ENCODE measurements around the gene RNFT2.

RNFT2 gene

GRCh38 chr12:116832353-116832752, 94.2 kb downstream of the RNFT2 start:
- TF ChIP-seq CTCF (IDR thresholded peaks at IDR 0.05; ENCODE audit: low read depth, low read length) (no peak), MYC (IDR thresholded peaks at IDR 0.05; ENCODE audit: low read depth, low read length) (no peak)
- H3K4me3 ChIP-seq (ENCODE audit: low read depth, low read length), result no peak overlapping the region
- DNase-seq (ENCODE audit: low read depth), result no peak

GRCh38 chr12:116833474-116833873, 95.4 kb downstream of the RNFT2 start:
- no peak for DNase-seq (ENCODE audit: low read depth)
- TF ChIP-seq CTCF (IDR thresholded peaks at IDR 0.05; ENCODE audit: low read depth, low read length), result no peak
- no peak overlapping the region for H3K4me3 ChIP-seq (ENCODE audit: low read depth, low read length)

- H3K4me3 ChIP-seq (ENCODE audit: low read depth, low read length), result no peak overlapping the region
- DNase-seq (ENCODE audit: low read depth), result no peak
- TF ChIP-seq POLR2A (IDR thresholded peaks at IDR 0.05; ENCODE audit: extremely low read depth, insufficient read length) (no peak), CTCF (IDR thresholded peaks at IDR 0.05; ENCODE audit: low read depth, low read length) (no peak), MYC (IDR thresholded peaks at IDR 0.05; ENCODE audit: low read depth, low read length) (no peak)
- TF ChIP-seq, protein P1, sequence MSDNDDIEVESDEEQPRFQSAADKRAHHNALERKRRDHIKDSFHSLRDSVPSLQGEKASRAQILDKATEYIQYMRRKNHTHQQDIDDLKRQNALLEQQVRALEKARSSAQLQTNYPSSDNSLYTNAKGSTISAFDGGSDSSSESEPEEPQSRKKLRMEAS (IDR thresholded peaks at IDR 0.05; ENCODE audit: low read depth, low read length), result no peak
These were observed 97.4 kb downstream of the RNFT2 start for GRCh38 chr12:116835484-116835883.

GRCh38 chr12:116837097-116837496, 99.0 kb downstream of the RNFT2 start:
- TF ChIP-seq CTCF (IDR thresholded peaks at IDR 0.05; ENCODE audit: low read depth, low read length) (no peak), POLR2A (IDR thresholded peaks at IDR 0.05; ENCODE audit: extremely low read depth, insufficient read length) (no peak), MYC (IDR thresholded peaks at IDR 0.05; ENCODE audit: low read depth, low read length) (no peak)
- TF ChIP-seq, protein P1 (IDR thresholded peaks at IDR 0.05; ENCODE audit: low read depth, low read length), result no peak
- no peak overlapping the region for H3K4me3 ChIP-seq (ENCODE audit: low read depth, low read length)
- DNase-seq (ENCODE audit: low read depth), result no peak

DNA sequence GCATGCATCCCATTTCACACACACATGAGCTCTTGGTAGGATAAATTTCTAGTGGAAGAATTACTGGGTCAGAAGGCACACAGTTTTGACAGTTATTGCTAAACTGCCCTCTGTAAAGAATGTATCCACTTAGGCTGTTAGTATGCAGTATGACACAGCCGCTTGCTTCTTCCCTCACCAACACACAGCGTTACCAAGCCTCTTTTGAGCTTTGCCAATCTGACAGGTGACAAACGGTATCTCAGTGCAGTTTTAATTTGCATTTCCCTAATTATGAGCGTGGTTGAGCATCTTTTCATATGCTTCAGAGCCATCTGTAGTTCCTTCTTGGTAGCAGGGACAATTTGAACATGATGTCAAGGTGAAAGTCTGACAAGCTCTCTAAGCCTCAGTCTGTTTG, 100.2 kb downstream of the RNFT2 start:
- H3K4me3 ChIP-seq (ENCODE audit: low read depth, low read length), result no peak overlapping the region
- no peak for DNase-seq (ENCODE audit: low read depth)
- TF ChIP-seq, protein P1 (IDR thresholded peaks at IDR 0.05; ENCODE audit: low read depth, low read length), result no peak
- TF ChIP-seq POLR2A (IDR thresholded peaks at IDR 0.05; ENCODE audit: extremely low read depth, insufficient read length) (no peak), CTCF (IDR thresholded peaks at IDR 0.05; ENCODE audit: low read depth, low read length) (no peak), MYC (IDR thresholded peaks at IDR 0.05; ENCODE audit: low read depth, low read length) (no peak)

GRCh38 chr12:116839287-116839830, 101.2 kb downstream of the RNFT2 start:
- DNase-seq (ENCODE audit: low read depth), result no peak
- TF ChIP-seq CTCF (IDR thresholded peaks at IDR 0.05; ENCODE audit: low read depth, low read length) (no peak), MYC (IDR thresholded peaks at IDR 0.05; ENCODE audit: low read depth, low read length) (no peak), POLR2A (IDR thresholded peaks at IDR 0.05; ENCODE audit: extremely low read depth, insufficient read length) (no peak)
- TF ChIP-seq, protein P1 (IDR thresholded peaks at IDR 0.05; ENCODE audit: low read depth, low read length), result no peak
- no peak overlapping the region for H3K4me3 ChIP-seq (ENCODE audit: low read depth, low read length)
